T-helper 2 cell treated with Interferon-gamma antibody and Interleukin-4, amounts not matched to agents 100 ng/mL and 5 ng/mL, for 36 hours (primary cell): ENCODE results near the gene ARHGEF38. TPM values are rescaled to one million over a fixed set of nuclear protein-coding genes. Genes with fewer than 3 reads are reported as not detected.

ENCODE experiments used
- intact Hi-C: fragments of 100-400 bp; cut with micrococcal nuclease; formaldehyde crosslinking; loops from one replicate; pipeline ENCODE4 v1.15.1; 2023
- total RNA-seq: library from RNA; stranded (reverse); gene quantifications from 2 replicates; pipeline ENCODE4 v1.2.3, GENCODE V29; 2022

The ARHGEF38 gene
- total RNA-seq = not detected in 2 replicates

- intact Hi-C loops = no loop called here
These were observed at the start of gene ARHGEF38 for GRCh38 chr4:105551965-105552746. Gene ARHGEF38, plus strand, starts transcription at chr4:105552620. Its CDS starts 146 bp downstream, at chr4:105552766.

- intact Hi-C loops = no loop called here
These were observed 48.9 kb upstream of the ARHGEF38 start for GRCh38 chr4:105503484-105503883.

GRCh38 chr4:105504744-105505143 lies 47.7 kb upstream of the ARHGEF38 start:
- intact Hi-C loops = no loop called here

GRCh38 chr4:105509291-105509690 lies 43.1 kb upstream of the ARHGEF38 start:
- intact Hi-C loops = no loop called here

- intact Hi-C loops = no loop called here
These were observed 42.7 kb upstream of the ARHGEF38 start for GRCh38 chr4:105509714-105510113.

- intact Hi-C loops = no loop called here
These were observed 42.2 kb upstream of the ARHGEF38 start for GRCh38 chr4:105510245-105510644.

GRCh38 chr4:105520819-105521790 lies 31.3 kb upstream of the ARHGEF38 start:
- intact Hi-C loops = loop anchor here (1.0 to 5.0 kb wide), 2 partner anchors 194 to 681 kb away; no protein-coding TSS in a partner anchor

- intact Hi-C loops = no loop called here
These were observed 25.8 kb upstream of the ARHGEF38 start for GRCh38 chr4:105526656-105527055.

- intact Hi-C loops = no loop called here
These were observed 25.3 kb upstream of the ARHGEF38 start for GRCh38 chr4:105527081-105527480.

- intact Hi-C loops = no loop called here
These were observed 15.8 kb upstream of the ARHGEF38 start for GRCh38 chr4:105536601-105537000.

- intact Hi-C loops = no loop called here
These were observed 11.0 kb upstream of the ARHGEF38 start for GRCh38 chr4:105541420-105541819.

GRCh38 chr4:105542039-105542438 lies 10.4 kb upstream of the ARHGEF38 start:
- intact Hi-C loops = no loop called here

GRCh38 chr4:105543346-105543745 lies 9.1 kb upstream of the ARHGEF38 start:
- intact Hi-C loops = no loop called here

GRCh38 chr4:105543881-105544280 lies 8.5 kb upstream of the ARHGEF38 start:
- intact Hi-C loops = no loop called here

- intact Hi-C loops = no loop called here
These were observed 7.7 kb upstream of the ARHGEF38 start for GRCh38 chr4:105544520-105545286.

- intact Hi-C loops = no loop called here
These were observed 6.3 kb upstream of the ARHGEF38 start for GRCh38 chr4:105546086-105546485.

- intact Hi-C loops = no loop called here
These were observed 4.7 kb upstream of the ARHGEF38 start for GRCh38 chr4:105547769-105548168.

GRCh38 chr4:105548483-105548882 lies 3.9 kb upstream of the ARHGEF38 start:
- intact Hi-C loops = no loop called here

- intact Hi-C loops = no loop called here
These were observed 1.8 kb upstream of the ARHGEF38 start for GRCh38 chr4:105550641-105551040.

GRCh38 chr4:105555409-105555808 lies 3.0 kb downstream of the ARHGEF38 start:
- intact Hi-C loops = no loop called here

GRCh38 chr4:105556206-105556605 lies 3.8 kb downstream of the ARHGEF38 start:
- intact Hi-C loops = no loop called here
